Measurements from ENCODE around the gene CCNI.

DNA sequence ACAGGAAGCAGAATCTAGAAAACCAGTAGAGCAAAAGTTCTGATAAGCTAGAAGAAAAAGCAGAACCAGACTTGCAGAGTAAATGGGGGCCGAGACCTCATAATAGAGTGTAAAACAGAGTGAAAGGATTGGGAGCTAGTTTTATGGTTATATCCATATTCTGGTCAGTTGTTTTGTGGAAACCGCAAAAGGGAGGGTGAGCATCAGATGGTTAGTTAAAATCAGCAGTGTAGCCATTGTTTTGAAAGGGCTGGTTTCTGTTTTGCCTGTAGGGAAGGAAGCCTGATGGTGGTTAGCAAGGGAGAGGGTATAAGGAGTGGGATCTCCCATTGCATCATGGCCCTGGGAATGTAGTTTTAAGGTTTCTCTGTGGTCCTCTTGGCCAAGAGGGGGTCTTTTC, 17.2 kb upstream of the CCNI start:
- TF ChIP-seq, protein P1, sequence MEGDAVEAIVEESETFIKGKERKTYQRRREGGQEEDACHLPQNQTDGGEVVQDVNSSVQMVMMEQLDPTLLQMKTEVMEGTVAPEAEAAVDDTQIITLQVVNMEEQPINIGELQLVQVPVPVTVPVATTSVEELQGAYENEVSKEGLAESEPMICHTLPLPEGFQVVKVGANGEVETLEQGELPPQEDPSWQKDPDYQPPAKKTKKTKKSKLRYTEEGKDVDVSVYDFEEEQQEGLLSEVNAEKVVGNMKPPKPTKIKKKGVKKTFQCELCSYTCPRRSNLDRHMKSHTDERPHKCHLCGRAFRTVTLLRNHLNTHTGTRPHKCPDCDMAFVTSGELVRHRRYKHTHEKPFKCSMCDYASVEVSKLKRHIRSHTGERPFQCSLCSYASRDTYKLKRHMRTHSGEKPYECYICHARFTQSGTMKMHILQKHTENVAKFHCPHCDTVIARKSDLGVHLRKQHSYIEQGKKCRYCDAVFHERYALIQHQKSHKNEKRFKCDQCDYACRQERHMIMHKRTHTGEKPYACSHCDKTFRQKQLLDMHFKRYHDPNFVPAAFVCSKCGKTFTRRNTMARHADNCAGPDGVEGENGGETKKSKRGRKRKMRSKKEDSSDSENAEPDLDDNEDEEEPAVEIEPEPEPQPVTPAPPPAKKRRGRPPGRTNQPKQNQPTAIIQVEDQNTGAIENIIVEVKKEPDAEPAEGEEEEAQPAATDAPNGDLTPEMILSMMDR (IDR thresholded peaks at IDR 0.05) = no peak
- no peak for TF ChIP-seq POLR2A (IDR thresholded peaks at IDR 0.05)
